Vagina (tissue), 2 donors: ENCODE measurements around the gene YPEL1. TPM values are rescaled to one million over a fixed set of nuclear protein-coding genes. Genes with fewer than 3 reads are reported as not detected.

Source experiments
- DNase-seq, 2 donors: peaks; one replicate each; pipeline ENCODE4 v3.0.0-alpha.2; 2017; ENCODE audit errors: extremely low spot score in 2 of 2
- H3K27ac ChIP-seq: fragments of 200-600 bp; sonication (generic); one replicate; pipeline ENCODE4 v1.5.1; 2019
- H3K27me3 ChIP-seq: fragments of 200-600 bp; sonication (generic); one replicate; pipeline ENCODE4 v1.5.1; 2019
- H3K36me3 ChIP-seq, 2 donors: fragments of 200-600 bp; sonication (generic); one replicate each; pipeline ENCODE4 v1.5.1; 2017 to 2019
- H3K4me1 ChIP-seq: fragments of 200-600 bp; sonication (generic); one replicate; pipeline ENCODE4 v1.5.1; 2019
- H3K4me3 ChIP-seq, 2 donors: fragments of 200-600 bp; sonication (generic); 1 replicate in 1 of 2; 2 replicates in 1 of 2; pipeline ENCODE4 v1.5.1; 2016 to 2019
- H3K9me3 ChIP-seq: fragments of 200-600 bp; sonication (generic); one replicate; pipeline ENCODE4 v1.5.1; 2019
- CTCF ChIP-seq, 3 experiments: fragments of 450-650 bp in 2 of 3; fragments of 200-600 bp in 1 of 3; sonication (generic) in 1 of 3; IDR thresholded peaks; one replicate each; pipeline ENCODE4 v1.5.1; 2017 to 2019; ENCODE audit warnings: antibody characterized with exemption in 3 of 3, mild to moderate bottlenecking in 2 of 3, moderate library complexity in 2 of 3
- POLR2A ChIP-seq, 2 donors: fragments of 450-650 bp; IDR thresholded peaks; one replicate each; pipeline ENCODE4 v1.6.1; 2017; ENCODE audit warnings: antibody characterized with exemption in 2 of 2, mild to moderate bottlenecking in 2 of 2, moderate library complexity in 2 of 2
- POLR2AphosphoS5 ChIP-seq, 2 donors: sonication (generic); formaldehyde crosslinking; IDR thresholded peaks; one replicate each; pipeline ENCODE4 v1.9.0; 2017; ENCODE audit warnings: antibody characterized with exemption in 2 of 2, mild to moderate bottlenecking in 2 of 2, low read depth in 1 of 2; ENCODE audit not compliant: insufficient read depth in 1 of 2
- intact Hi-C: fragments of 100-400 bp; cut with DNase I; formaldehyde crosslinking; loops from one replicate; pipeline ENCODE4 v1.15.1; 2023
- total RNA-seq: library from RNA; depleted of rRNA; stranded (reverse); fragments of >200 nt; gene quantifications from one replicate; pipeline ENCODE4 v1.2.3, GENCODE V29; 2016

The YPEL1 gene
- total RNA-seq, 1 donor from 2014 or later = 4.9 TPM

DNA sequence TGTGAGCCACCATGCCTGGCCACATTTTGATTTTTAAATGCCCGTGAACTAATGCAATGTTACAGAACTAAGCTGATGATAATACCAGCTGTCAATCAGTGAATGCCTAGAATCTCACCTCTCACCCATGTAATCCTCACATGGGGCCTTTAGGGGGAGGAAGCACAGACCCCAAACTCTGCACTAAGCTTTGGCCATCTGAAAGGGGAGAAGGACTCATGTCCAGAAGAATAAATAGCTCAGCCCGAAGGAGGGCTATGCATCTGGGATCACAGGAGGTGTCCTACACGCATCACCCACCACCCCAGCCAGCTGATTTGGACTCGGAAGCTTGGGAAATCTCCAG lies 36.0 kb upstream of the YPEL1 start:
- intact Hi-C loops = no loop called here
- Histone ChIP-seq H3K9me3 (no peaks in the 10 kb centered on the region), H3K27ac (no peak overlapping the region), H3K4me3 (no peak overlapping the region), H3K27me3 (no peaks in the 10 kb centered on the region), H3K4me1 (no peaks in the 10 kb centered on the region), H3K36me3 (peaks cover 0 to 63% of the 10 kb centered on the region in 2 donors)
- no peak for TF ChIP-seq CTCF (IDR thresholded peaks at IDR 0.05)
- no peak for TF ChIP-seq POLR2A (IDR thresholded peaks at IDR 0.05)
- TF ChIP-seq POLR2AphosphoS5 (IDR thresholded peaks at IDR 0.05; ENCODE audit: insufficient read depth in 1 of 2, low read depth in 1 of 2) = no peak
- DNase-seq = no peak

- Histone ChIP-seq H3K27me3 (no peaks in the 10 kb centered on the region), H3K9me3 (no peaks in the 10 kb centered on the region), H3K27ac (no peak overlapping the region), H3K4me3 (no peak overlapping the region), H3K36me3 (peaks cover 0 to 90% of the 10 kb centered on the region in 2 donors), H3K4me1 (no peaks in the 10 kb centered on the region)
- no peak for DNase-seq
- intact Hi-C loops = no loop called here
- no peak for TF ChIP-seq POLR2A (IDR thresholded peaks at IDR 0.05)
- TF ChIP-seq POLR2AphosphoS5 (IDR thresholded peaks at IDR 0.05; ENCODE audit: insufficient read depth in 1 of 2, low read depth in 1 of 2) = no peak
- TF ChIP-seq CTCF (IDR thresholded peaks at IDR 0.05) = no peak
Measured at GRCh38 chr22:21768435-21768834, 32.8 kb upstream of the YPEL1 start.

DNA sequence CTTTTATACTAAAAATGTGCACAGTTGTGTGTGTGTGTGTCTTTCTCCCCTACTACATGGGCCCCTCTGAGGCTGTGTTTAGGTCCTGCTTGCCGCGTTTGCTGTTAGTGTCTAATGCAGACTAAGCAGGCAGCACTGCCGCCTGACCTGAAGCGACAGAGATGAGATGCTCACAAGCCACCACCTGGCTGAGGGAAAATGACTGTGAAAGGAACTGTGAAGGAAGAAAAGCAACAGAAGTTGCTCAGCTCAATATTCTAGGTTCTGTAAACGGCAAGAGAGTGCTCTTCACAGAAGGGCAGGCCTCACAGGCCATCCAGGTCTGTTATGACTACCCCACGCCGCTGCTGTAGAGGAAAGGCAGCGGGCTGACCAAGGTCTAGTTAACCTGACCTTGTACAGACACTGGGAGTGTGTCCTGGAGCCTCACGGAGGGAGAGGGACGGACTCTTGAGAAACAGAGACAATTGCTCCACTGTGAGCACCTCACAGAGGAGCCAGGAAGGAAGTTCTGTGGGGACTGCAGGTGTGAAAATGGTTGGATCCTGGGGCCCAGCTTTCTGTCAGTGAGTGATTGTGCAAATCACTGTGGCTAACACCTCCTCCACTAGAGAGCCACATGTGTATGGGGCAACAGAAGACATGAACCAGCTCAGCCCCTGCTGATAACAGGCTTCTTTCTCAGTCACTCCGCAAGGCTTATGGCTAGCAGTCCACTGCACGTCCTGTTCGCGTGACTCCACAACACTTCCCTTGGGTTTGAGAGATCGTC lies 31.3 kb upstream of the YPEL1 start:
- H3K27me3 ChIP-seq = no peaks in the 10 kb centered on the region
- no peak overlapping the region for H3K4me3 ChIP-seq
- no peaks in the 10 kb centered on the region for H3K4me1 ChIP-seq
- no peak for DNase-seq
- intact Hi-C loops = no loop called here
- no peaks in the 10 kb centered on the region for H3K9me3 ChIP-seq
- peaks cover 0 to 96% of the 10 kb centered on the region in 2 donors for H3K36me3 ChIP-seq
- no peak overlapping the region for H3K27ac ChIP-seq
- TF ChIP-seq POLR2AphosphoS5 (IDR thresholded peaks at IDR 0.05; ENCODE audit: insufficient read depth in 1 of 2, low read depth in 1 of 2) = peak in 1 of 2 donors; percentile 31
- TF ChIP-seq CTCF (IDR thresholded peaks at IDR 0.05) = no peak

- H3K4me1 ChIP-seq = no peaks in the 10 kb centered on the region
- no peaks in the 10 kb centered on the region for H3K9me3 ChIP-seq
- H3K4me3 ChIP-seq = no peak overlapping the region
- TF ChIP-seq POLR2A (IDR thresholded peaks at IDR 0.05) (no peak), POLR2AphosphoS5 (IDR thresholded peaks at IDR 0.05; ENCODE audit: insufficient read depth in 1 of 2, low read depth in 1 of 2) (no peak), CTCF (IDR thresholded peaks at IDR 0.05) (no peak)
- DNase-seq = no peak
- peaks cover 0 to 89% of the 10 kb centered on the region in 2 donors for H3K36me3 ChIP-seq
- H3K27me3 ChIP-seq = no peaks in the 10 kb centered on the region
- intact Hi-C loops = no loop called here
- no peak overlapping the region for H3K27ac ChIP-seq
Measured at GRCh38 chr22:21765909-21766529, 30.4 kb upstream of the YPEL1 start.
